GM21367 (cell line): Measurements from ENCODE around the gene HILPDA.

ENCODE experiments used
- ATAC-seq: cut with Tn5 transposase; IDR thresholded peaks from one replicate; pipeline ENCODE4 v1.9.1; 2021; ENCODE audit not compliant: unreplicated experiment

HILPDA gene

GRCh38 chr7:128455543-128456254 lies at the start of gene HILPDA:
Gene HILPDA (plus strand): TSS chr7:128455878. CDS start chr7:128457269, 1,391 bp downstream.
- ATAC-seq: peak; percentile 74

- no peak for ATAC-seq
These were observed 49.1 kb upstream of the HILPDA start for GRCh38 chr7:128406314-128407232.

GRCh38 chr7:128407233-128407589 lies 48.5 kb upstream of the HILPDA start:
- no peak for ATAC-seq

- no peak for ATAC-seq
These were observed 47.6 kb upstream of the HILPDA start for GRCh38 chr7:128407751-128408708.

GRCh38 chr7:128408709-128409595 lies 46.7 kb upstream of the HILPDA start:
- ATAC-seq: no peak

GRCh38 chr7:128409596-128410450 lies 45.9 kb upstream of the HILPDA start, which contains the start of gene IMPDH1:
Gene IMPDH1 (minus strand): TSS chr7:128409982. CDS start chr7:128409901, 81 bp downstream.
- peak; percentile 71 for ATAC-seq

- ATAC-seq: no peak
These were observed 45.3 kb upstream of the HILPDA start for GRCh38 chr7:128410451-128410753.

GRCh38 chr7:128415217-128415785 lies 40.4 kb upstream of the HILPDA start:
- ATAC-seq: no peak

- ATAC-seq: no peak
These were observed 38.6 kb upstream of the HILPDA start for GRCh38 chr7:128417071-128417470.

- no peak for ATAC-seq
These were observed 36.4 kb upstream of the HILPDA start for GRCh38 chr7:128419257-128419656.

- no peak for ATAC-seq
These were observed 34.9 kb upstream of the HILPDA start for GRCh38 chr7:128420773-128421172.

GRCh38 chr7:128421384-128421783 lies 34.3 kb upstream of the HILPDA start:
- no peak for ATAC-seq

GRCh38 chr7:128422037-128422436 lies 33.6 kb upstream of the HILPDA start:
- no peak for ATAC-seq

- no peak for ATAC-seq
These were observed 32.8 kb upstream of the HILPDA start for GRCh38 chr7:128422842-128423241.

GRCh38 chr7:128424686-128425275 lies 30.9 kb upstream of the HILPDA start:
- ATAC-seq: no peak

- no peak for ATAC-seq
These were observed 29.8 kb upstream of the HILPDA start for GRCh38 chr7:128425850-128426249.

GRCh38 chr7:128427289-128427891 lies 28.3 kb upstream of the HILPDA start:
- ATAC-seq: no peak

GRCh38 chr7:128430207-128430606 lies 25.5 kb upstream of the HILPDA start:
- ATAC-seq: no peak
